Neural cell (in vitro differentiated cells): ENCODE results near the gene WNT3. TPM values are rescaled to one million over a fixed set of nuclear protein-coding genes. Genes with fewer than 3 reads are reported as not detected.

Experiments
- H2AFZ ChIP-seq: fragments of 200-600, 300-800 bp; sonication (generic), shearing (Covaris generic); 2 replicates; pipeline ENCODE4 v1.6.0; 2014; ENCODE audit warnings: low read depth, mild to moderate bottlenecking, antibody characterized with exemption, low read length, moderate library complexity
- H3F3A ChIP-seq: fragments of 200-600 bp; shearing (Covaris generic); 2 replicates; pipeline ENCODE4 v1.6.1; 2016; ENCODE audit warnings: mild to moderate bottlenecking, moderate library complexity, mixed read lengths, antibody characterized with exemption, low read length; ENCODE audit not compliant: insufficient read depth, poor library complexity, severe bottlenecking
- H3K27ac ChIP-seq: fragments of 200-600, 300-800 bp; sonication (generic), shearing (Covaris generic); 2 replicates; pipeline ENCODE4 v1.5.1; 2014; ENCODE audit warnings: mild to moderate bottlenecking, low read length, moderate library complexity
- H3K27me3 ChIP-seq: fragments of 300-800, 200-600 bp; sonication (generic), shearing (Covaris generic); 2 replicates; pipeline ENCODE4 v1.6.0; 2014; ENCODE audit warnings: mild to moderate bottlenecking, low read depth, low read length, moderate library complexity; ENCODE audit not compliant: insufficient read depth
- H3K36me3 ChIP-seq: fragments of 300-800, 200-600 bp; sonication (generic), shearing (Covaris generic); 2 replicates; pipeline ENCODE4 v1.5.1; 2014; ENCODE audit warnings: mild to moderate bottlenecking, antibody characterized with exemption, low read length, moderate library complexity; ENCODE audit not compliant: insufficient read depth
- H3K4me2 ChIP-seq: fragments of 300-800, 200-600 bp; sonication (generic), shearing (Covaris generic); 2 replicates; pipeline ENCODE4 v1.6.0; 2014; ENCODE audit warnings: mild to moderate bottlenecking, low read length
- H3K4me3 ChIP-seq: fragments of 300-800, 200-600 bp; sonication (generic), shearing (Covaris generic); 2 replicates; pipeline ENCODE4 v1.5.1; 2014; ENCODE audit warnings: mild to moderate bottlenecking, low read length, moderate library complexity
- H3K79me2 ChIP-seq: fragments of 200-600 bp; shearing (Covaris generic); replicated peaks from 2 replicates; pipeline ENCODE4 v1.6.0; 2014; ENCODE audit warnings: mild to moderate bottlenecking, low read length, moderate library complexity; ENCODE audit not compliant: insufficient read depth
- H3K9ac ChIP-seq: fragments of 300-800, 200-600 bp; sonication (generic), shearing (Covaris generic); 2 replicates; pipeline ENCODE4 v1.6.1; 2016; ENCODE audit warnings: mild to moderate bottlenecking, low read length, mixed read lengths
- H3K9me2 ChIP-seq: fragments of 200-600 bp; shearing (Covaris generic); 2 replicates; pipeline ENCODE4 v1.6.1; 2016; ENCODE audit warnings: mild to moderate bottlenecking, low read length, mixed read lengths; ENCODE audit not compliant: insufficient read depth
- H3K9me3 ChIP-seq: fragments of 200-600, 300-800 bp; sonication (generic), shearing (Covaris generic); 2 replicates; pipeline ENCODE4 v1.6.1; 2016; ENCODE audit warnings: mild to moderate bottlenecking, mixed run types, low read length, moderate library complexity, mixed read lengths
- H4K20me1 ChIP-seq: fragments of 200-600 bp; shearing (Covaris generic); 2 replicates; pipeline ENCODE4 v1.6.1; 2016; ENCODE audit warnings: mild to moderate bottlenecking, mixed run types; ENCODE audit not compliant: insufficient read depth
- EP300 ChIP-seq: fragments of 450-650 bp; conservative IDR thresholded peaks from 2 replicates; pipeline ENCODE4 v1.6.1; 2014; ENCODE audit warnings: antibody characterized with exemption, mild to moderate bottlenecking, moderate library complexity; ENCODE audit not compliant: poor library complexity, severe bottlenecking
- EZH2 ChIP-seq: fragments of 200-600, 300-800 bp; shearing (Covaris generic), sonication (generic); IDR thresholded peaks from 2 replicates; pipeline ENCODE4 v1.6.1; 2014; ENCODE audit warnings: antibody characterized with exemption, low read length, borderline replicate concordance, mild to moderate bottlenecking; ENCODE audit not compliant: insufficient read depth, poor library complexity, severe bottlenecking
- MXI1 ChIP-seq: fragments of 450-650 bp; conservative IDR thresholded peaks from 2 replicates; pipeline ENCODE4 v1.6.1; 2014; ENCODE audit warnings: antibody characterized with exemption, mild to moderate bottlenecking; ENCODE audit not compliant: poor library complexity, severe bottlenecking
- POLR2AphosphoS5 ChIP-seq: IDR thresholded peaks from 2 replicates; pipeline ENCODE4 v1.6.1; 2012
- RAD21 ChIP-seq: fragments of 450-650 bp; conservative IDR thresholded peaks from 2 replicates; pipeline ENCODE4 v1.6.1; 2014; ENCODE audit warnings: antibody characterized with exemption, mild to moderate bottlenecking, moderate library complexity
- SMC3 ChIP-seq: fragments of 450-650 bp; conservative IDR thresholded peaks from 2 replicates; pipeline ENCODE4 v1.6.1; 2014; ENCODE audit warnings: antibody characterized with exemption, mild to moderate bottlenecking, moderate library complexity; ENCODE audit not compliant: poor library complexity
- TAF1 ChIP-seq: IDR thresholded peaks from 2 replicates; pipeline ENCODE4 v1.6.1; 2012; ENCODE audit warnings: low read depth
- polyA plus RNA-seq: library from polyadenylated mRNA; depleted of rRNA; stranded (reverse); fragments of >200 nt; gene quantifications from 2 replicates; pipeline ENCODE4 v1.2.3, GENCODE V29; 2014
- TF ChIP-seq, protein P1 (sequence below): IDR thresholded peaks from 2 replicates; pipeline ENCODE4 v1.6.1; 2012; ENCODE audit warnings: borderline replicate concordance
- TF ChIP-seq, protein P2 (sequence below): fragments of 450-650 bp; IDR thresholded peaks from 2 replicates; pipeline ENCODE4 v1.5.1; 2014; ENCODE audit warnings: antibody characterized with exemption, mild to moderate bottlenecking, moderate library complexity; ENCODE audit not compliant: poor library complexity, severe bottlenecking

The WNT3 gene
- polyA plus RNA-seq, 1 donor from 2014 or later, result 7.6 TPM

DNA sequence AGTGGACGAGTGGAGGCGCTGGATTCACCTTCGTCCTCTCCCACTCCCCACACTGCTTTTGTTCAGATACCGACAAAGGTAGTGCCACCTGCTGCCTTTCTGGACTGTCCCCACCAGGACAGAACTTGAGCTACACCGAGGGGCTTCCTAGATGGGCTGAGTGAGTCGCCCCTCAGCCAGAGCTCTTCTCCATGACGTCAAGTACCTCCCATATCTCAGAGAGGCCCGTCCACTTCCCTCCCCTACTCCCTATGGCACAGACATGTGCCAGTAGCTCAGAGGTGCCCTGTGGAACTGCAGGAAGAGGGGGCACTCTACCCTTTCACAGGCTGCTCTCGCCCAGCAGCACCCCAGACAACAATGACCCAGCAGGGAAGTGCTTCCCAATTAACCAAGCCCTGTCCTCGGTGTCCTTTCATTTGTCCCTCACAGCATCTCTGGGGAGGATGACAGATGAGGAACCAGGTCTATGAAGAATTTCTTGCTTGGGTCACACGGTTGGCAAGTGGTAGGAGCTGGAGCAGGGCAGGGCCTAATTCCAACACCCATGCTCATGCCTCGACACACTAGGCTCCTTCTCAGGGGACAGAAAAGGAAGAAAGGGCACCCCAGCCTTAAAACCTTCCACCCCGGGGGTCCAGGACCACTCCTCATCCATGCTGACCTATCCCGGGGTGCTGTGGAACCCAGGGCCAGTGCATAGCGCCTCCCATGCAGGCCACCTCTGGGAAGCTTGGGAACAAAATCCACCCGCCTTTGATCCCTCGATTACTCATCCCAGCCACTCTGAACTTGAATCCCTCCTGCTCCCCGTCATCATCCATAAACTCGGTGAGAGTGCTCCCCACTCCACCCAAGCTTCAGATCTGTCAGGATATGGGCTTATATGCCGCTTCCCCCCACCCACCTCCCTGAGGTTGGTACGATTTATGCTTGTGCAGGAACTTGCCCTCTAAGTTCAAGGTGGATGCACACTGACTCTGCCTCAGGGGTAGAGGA is 51.7 kb downstream of the WNT3 start:
- Histone ChIP-seq H3K4me3 (no peak overlapping the region), H3K36me3 (no peaks in the 10 kb centered on the region), H2AFZ (no peak overlapping the region), H3K27me3 (no peaks in the 10 kb centered on the region), H3K27ac (no peak overlapping the region), H3K9me3 (no peaks in the 10 kb centered on the region), H3K79me2 (no peaks in the 10 kb centered on the region), H3K4me2 (no peak overlapping the region), H3K9ac (no peak overlapping the region), H4K20me1 (no peaks in the 10 kb centered on the region), H3K9me2 (no peaks in the 10 kb centered on the region), H3F3A (no peaks in the 10 kb centered on the region)
- TF ChIP-seq MXI1, result no peak
- TF ChIP-seq EZH2, result no peak
- TF ChIP-seq, protein P1, sequence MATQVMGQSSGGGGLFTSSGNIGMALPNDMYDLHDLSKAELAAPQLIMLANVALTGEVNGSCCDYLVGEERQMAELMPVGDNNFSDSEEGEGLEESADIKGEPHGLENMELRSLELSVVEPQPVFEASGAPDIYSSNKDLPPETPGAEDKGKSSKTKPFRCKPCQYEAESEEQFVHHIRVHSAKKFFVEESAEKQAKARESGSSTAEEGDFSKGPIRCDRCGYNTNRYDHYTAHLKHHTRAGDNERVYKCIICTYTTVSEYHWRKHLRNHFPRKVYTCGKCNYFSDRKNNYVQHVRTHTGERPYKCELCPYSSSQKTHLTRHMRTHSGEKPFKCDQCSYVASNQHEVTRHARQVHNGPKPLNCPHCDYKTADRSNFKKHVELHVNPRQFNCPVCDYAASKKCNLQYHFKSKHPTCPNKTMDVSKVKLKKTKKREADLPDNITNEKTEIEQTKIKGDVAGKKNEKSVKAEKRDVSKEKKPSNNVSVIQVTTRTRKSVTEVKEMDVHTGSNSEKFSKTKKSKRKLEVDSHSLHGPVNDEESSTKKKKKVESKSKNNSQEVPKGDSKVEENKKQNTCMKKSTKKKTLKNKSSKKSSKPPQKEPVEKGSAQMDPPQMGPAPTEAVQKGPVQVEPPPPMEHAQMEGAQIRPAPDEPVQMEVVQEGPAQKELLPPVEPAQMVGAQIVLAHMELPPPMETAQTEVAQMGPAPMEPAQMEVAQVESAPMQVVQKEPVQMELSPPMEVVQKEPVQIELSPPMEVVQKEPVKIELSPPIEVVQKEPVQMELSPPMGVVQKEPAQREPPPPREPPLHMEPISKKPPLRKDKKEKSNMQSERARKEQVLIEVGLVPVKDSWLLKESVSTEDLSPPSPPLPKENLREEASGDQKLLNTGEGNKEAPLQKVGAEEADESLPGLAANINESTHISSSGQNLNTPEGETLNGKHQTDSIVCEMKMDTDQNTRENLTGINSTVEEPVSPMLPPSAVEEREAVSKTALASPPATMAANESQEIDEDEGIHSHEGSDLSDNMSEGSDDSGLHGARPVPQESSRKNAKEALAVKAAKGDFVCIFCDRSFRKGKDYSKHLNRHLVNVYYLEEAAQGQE, result no peak
- no peak for TF ChIP-seq TAF1
- TF ChIP-seq EP300, result no peak
- no peak for TF ChIP-seq SMC3
- no peak for TF ChIP-seq POLR2AphosphoS5
- TF ChIP-seq RAD21, result no peak
- TF ChIP-seq, protein P2, sequence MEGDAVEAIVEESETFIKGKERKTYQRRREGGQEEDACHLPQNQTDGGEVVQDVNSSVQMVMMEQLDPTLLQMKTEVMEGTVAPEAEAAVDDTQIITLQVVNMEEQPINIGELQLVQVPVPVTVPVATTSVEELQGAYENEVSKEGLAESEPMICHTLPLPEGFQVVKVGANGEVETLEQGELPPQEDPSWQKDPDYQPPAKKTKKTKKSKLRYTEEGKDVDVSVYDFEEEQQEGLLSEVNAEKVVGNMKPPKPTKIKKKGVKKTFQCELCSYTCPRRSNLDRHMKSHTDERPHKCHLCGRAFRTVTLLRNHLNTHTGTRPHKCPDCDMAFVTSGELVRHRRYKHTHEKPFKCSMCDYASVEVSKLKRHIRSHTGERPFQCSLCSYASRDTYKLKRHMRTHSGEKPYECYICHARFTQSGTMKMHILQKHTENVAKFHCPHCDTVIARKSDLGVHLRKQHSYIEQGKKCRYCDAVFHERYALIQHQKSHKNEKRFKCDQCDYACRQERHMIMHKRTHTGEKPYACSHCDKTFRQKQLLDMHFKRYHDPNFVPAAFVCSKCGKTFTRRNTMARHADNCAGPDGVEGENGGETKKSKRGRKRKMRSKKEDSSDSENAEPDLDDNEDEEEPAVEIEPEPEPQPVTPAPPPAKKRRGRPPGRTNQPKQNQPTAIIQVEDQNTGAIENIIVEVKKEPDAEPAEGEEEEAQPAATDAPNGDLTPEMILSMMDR, result no peak

DNA sequence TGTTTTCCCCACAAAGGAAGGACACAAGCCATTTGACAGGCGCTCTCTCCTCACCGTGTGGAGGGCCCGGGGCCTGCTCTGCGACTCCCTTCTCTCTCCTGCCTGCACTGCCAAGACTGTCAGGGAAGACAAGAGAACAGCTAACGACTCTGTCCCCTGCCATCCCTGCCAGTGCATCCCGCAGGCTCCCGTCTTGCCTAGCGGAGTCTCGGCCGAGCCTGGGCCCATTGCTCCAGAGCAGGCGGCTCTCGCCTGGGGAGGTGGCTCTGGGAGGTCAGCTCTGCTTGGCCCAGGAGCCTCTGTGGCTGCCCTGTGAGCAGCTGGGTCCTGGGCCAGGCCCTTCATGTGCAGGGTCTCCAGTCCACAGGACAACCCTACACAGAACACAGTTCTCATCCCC is 53.0 kb downstream of the WNT3 start:
- Histone ChIP-seq H2AFZ (no peak overlapping the region), H3K27ac (no peak overlapping the region), H3F3A (no peaks in the 10 kb centered on the region), H3K9me2 (no peaks in the 10 kb centered on the region), H3K79me2 (no peaks in the 10 kb centered on the region), H3K36me3 (no peaks in the 10 kb centered on the region), H3K4me2 (no peak overlapping the region), H3K4me3 (no peak overlapping the region), H3K27me3 (no peaks in the 10 kb centered on the region), H3K9me3 (no peaks in the 10 kb centered on the region), H4K20me1 (no peaks in the 10 kb centered on the region), H3K9ac (no peak overlapping the region)
- TF ChIP-seq, protein P1, result no peak
- TF ChIP-seq, protein P2, result no peak
- TF ChIP-seq POLR2AphosphoS5, result no peak
